ENCODE results near the gene OCIAD2.

OCIAD2 gene

DNA sequence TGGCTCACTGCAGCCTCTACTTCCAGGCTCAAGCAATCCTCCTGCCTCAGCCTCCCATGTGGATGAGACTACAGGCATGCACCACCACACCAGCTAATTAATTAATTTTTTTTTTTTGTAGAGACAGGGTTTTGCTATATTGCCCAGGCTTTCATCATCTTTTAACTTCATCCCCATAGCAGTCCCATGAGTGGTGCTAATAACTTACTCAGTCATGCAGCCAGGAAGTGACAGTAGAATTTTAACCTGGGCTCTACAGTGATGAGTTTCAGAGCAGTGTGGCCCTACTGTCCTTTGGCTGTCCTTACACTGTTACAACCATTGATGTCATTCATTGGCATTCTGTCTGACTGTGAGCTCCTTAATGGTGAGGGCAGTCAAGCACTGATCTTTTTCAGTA is 3.9 kb upstream of the OCIAD2 start:
- CTCF ChIA-PET: no interaction called here
- DNase-seq (ENCODE audit: low read depth, low spot score): no peak

GRCh38 chr4:48909697-48910096 is 3.1 kb upstream of the OCIAD2 start:
- peak; percentile 94 for DNase-seq (ENCODE audit: low read depth, low spot score)
- no peak for TF ChIP-seq CTCF (IDR thresholded peaks at IDR 0.05; ENCODE audit: insufficient read depth, low read length, missing control alignments)
- ChIA-PET CTCF (interaction anchor here (1.6 kb wide), 1 partner anchor 331 kb away, joined by 4 read pairs; no protein-coding TSS in a partner anchor), POLR2A (interaction anchor here (1.0 kb wide), 1 partner anchor 59 kb away, joined by 3 read pairs; no protein-coding TSS in a partner anchor)
- no peak overlapping the region; the same call in 1 of the 2 replicates for H3K4me3 ChIP-seq (ENCODE audit: low read depth, low read length)

More for the DNA sequence above, 3.9 kb upstream of the OCIAD2 start:
- no peak overlapping the region for H3K4me3 ChIP-seq (ENCODE audit: low read depth, low read length)
- POLR2A ChIA-PET: no interaction called here
- TF ChIP-seq CTCF (IDR thresholded peaks at IDR 0.05; ENCODE audit: insufficient read depth, low read length, missing control alignments): no peak

- no peak for DNase-seq (ENCODE audit: low read depth, low spot score)
- POLR2A ChIA-PET: no interaction called here
- no peak for TF ChIP-seq CTCF (IDR thresholded peaks at IDR 0.05; ENCODE audit: insufficient read depth, low read length, missing control alignments)
- no peak overlapping the region for H3K4me3 ChIP-seq (ENCODE audit: low read depth, low read length)
- CTCF ChIA-PET: interaction anchor here (1.6 kb wide), 1 partner anchor 330 kb away, joined by 4 read pairs; no protein-coding TSS in a partner anchor
Measured at GRCh38 chr4:48908687-48909086, 2.1 kb upstream of the OCIAD2 start.

GRCh38 chr4:48907706-48908477 is 1.3 kb upstream of the OCIAD2 start:
- no peak overlapping the region for H3K4me3 ChIP-seq (ENCODE audit: low read depth, low read length)
- POLR2A ChIA-PET: no interaction called here
- CTCF ChIA-PET: interaction anchor here (1.6 kb wide), 1 partner anchor 330 kb away, joined by 4 read pairs; no protein-coding TSS in a partner anchor
- no peak for TF ChIP-seq CTCF (IDR thresholded peaks at IDR 0.05; ENCODE audit: insufficient read depth, low read length, missing control alignments)
- DNase-seq (ENCODE audit: low read depth, low spot score): no peak

DNA sequence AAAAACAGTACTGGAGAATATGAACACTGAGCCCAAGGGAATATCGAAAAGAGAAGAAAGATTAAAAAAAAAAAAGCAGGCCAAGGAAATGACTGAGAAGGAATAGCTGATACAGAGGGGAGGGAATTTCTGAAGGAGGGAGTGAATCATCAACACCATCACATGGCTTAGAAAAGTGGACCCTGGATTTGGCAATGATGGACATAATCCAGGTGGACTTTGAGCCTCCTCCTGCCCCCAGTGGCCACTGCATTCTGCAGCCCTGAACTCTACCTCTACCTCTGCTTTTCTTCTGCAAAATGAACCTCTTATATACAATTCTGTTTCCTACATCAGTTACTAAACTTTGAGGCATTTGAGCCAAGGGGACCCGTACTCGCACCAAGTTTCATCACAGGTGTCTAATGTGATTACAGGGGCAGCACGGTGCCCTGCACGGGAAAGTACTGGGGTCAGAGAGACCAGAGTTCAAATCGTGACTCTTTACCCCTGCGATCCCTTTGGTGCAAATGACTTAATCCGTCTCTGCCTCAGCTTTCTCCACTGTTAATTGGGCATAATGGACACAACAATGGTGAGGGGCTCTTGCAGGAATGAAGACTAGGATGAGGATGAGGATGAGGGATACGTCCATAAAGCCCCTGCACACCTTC is 1.1 kb downstream of the OCIAD2 start:
- DNase-seq (ENCODE audit: low read depth, low spot score): no peak
- POLR2A ChIA-PET: interaction anchor here (0.7 kb wide), 1 partner anchor 8 kb away, joined by 3 read pairs; no protein-coding TSS in a partner anchor
- CTCF ChIA-PET: interaction anchor here (0.9 kb wide), 1 partner anchor 56 kb away, joined by 3 read pairs; no protein-coding TSS in a partner anchor
- H3K4me3 ChIP-seq (ENCODE audit: low read depth, low read length): peak overlapping the region; percentile 58
- peak; percentile 15 for TF ChIP-seq CTCF (IDR thresholded peaks at IDR 0.05; ENCODE audit: insufficient read depth, low read length, missing control alignments)

DNA sequence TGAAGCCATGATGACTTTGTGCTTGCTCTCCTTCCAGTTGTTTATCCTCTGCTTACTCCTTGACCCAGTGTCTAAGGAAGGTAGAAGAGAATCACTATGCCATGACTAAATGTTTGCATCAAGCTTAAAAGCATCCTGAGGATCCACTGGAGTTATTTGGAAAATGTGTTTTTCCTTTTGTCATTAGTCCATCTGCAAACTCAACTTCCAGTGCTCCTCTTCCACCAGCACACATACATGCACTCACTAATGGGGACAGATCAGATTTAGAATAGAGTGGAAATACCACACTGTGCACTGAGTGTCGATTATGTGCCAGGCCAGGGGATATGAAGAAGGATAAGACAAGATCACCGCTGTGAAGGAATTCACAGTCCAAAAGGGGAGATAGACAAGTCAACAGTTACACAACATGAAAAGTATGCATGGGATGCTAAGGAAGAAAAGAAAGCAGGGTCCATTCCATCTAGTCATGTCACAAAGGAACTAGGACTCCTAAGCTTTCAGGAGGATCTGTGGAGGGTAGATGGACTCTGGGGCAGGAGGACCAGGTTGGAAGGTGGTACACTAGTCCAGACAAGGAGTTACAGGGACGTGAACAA is 1.9 kb downstream of the OCIAD2 start:
- TF ChIP-seq CTCF (IDR thresholded peaks at IDR 0.05; ENCODE audit: insufficient read depth, low read length, missing control alignments): no peak
- no peak for DNase-seq (ENCODE audit: low read depth, low spot score)
- POLR2A ChIA-PET: interaction anchor here (0.7 kb wide), 1 partner anchor 9 kb away, joined by 3 read pairs; no protein-coding TSS in a partner anchor
- no peak overlapping the region for H3K4me3 ChIP-seq (ENCODE audit: low read depth, low read length)
- CTCF ChIA-PET: no interaction called here

Data from AG04449 (cell line).